Body of pancreas (tissue), 4 donors: ENCODE measurements around the gene PLCB1. TPM values are rescaled to one million over a fixed set of nuclear protein-coding genes. Genes with fewer than 3 reads are reported as not detected.
A peak's percentile ranks its signal among the peaks of the same experiment; 100 is the strongest.

ENCODE experiments used
- ATAC-seq: fragments of 150-250 bp; one replicate; pipeline ENCODE4 v1.9.1; 2016
- DNase-seq, 4 donors: peaks; one replicate each; pipeline ENCODE4 v3.0.0-alpha.2; 2019
- H3K27ac ChIP-seq, 4 donors: fragments of 200-600 bp; sonication (generic); 1 replicate in 3 of 4; 2 replicates in 1 of 4; pipeline versions ENCODE4 v1.5.1 to v1.6.1; 2016 to 2019; ENCODE audit warnings: mild to moderate bottlenecking in 1 of 4, mixed read lengths in 1 of 4, moderate library complexity in 1 of 4
- H3K27me3 ChIP-seq, 2 donors: fragments of 200-600 bp; sonication (generic); one replicate each; pipeline ENCODE4 v1.6.0; 2016; ENCODE audit warnings: mild to moderate bottlenecking in 1 of 2
- H3K36me3 ChIP-seq, 2 donors: fragments of 200-600 bp; sonication (generic); replicated peaks in 1 of 2; 2 replicates each; pipeline ENCODE4 v1.5.1; 2016; ENCODE audit warnings: low read depth in 2 of 2; ENCODE audit not compliant: insufficient read depth in 1 of 2
- H3K4me1 ChIP-seq: fragments of 200-600 bp; sonication (generic); one replicate; pipeline ENCODE4 v1.6.0; 2016
- H3K4me3 ChIP-seq, 2 donors: fragments of 200-600 bp; sonication (generic); 1 replicate in 1 of 2; 2 replicates in 1 of 2; pipeline ENCODE4 v1.5.1; 2016 to 2019
- H3K9me3 ChIP-seq, 3 donors: fragments of 200-600 bp; sonication (generic); 1 replicate in 2 of 3; 2 replicates in 1 of 3; pipeline ENCODE4 v1.5.1; 2016
- CTCF ChIP-seq, 7 experiments: fragments of 450-650 bp in 4 of 7; fragments of 200-600 bp in 3 of 7; sonication (generic) in 3 of 7; IDR thresholded peaks; one replicate each; pipeline ENCODE4 v1.5.1; 2016 to 2019; ENCODE audit warnings: antibody characterized with exemption in 7 of 7
- POLR2A ChIP-seq, 3 donors: fragments of 450-650 bp; IDR thresholded peaks; one replicate each; pipeline ENCODE4 v1.6.1; 2016; ENCODE audit warnings: antibody characterized with exemption in 3 of 3, mild to moderate bottlenecking in 2 of 3
- WGBS, 2 donors: methylation state at CpG; one replicate each; pipeline ENCODE4 v1.1.5; 2017; 5-methylcytosine and 5-hydroxymethylcytosine counted together
- intact Hi-C: fragments of 100-400 bp; cut with DNase I; formaldehyde crosslinking; loops from one replicate; pipeline ENCODE4 v1.15.1; 2023
- total RNA-seq, 2 donors: library from RNA; depleted of rRNA; stranded (reverse); fragments of >200 nt; gene quantifications; one replicate each; pipeline ENCODE4 v1.1.0, GENCODE V29; 2016

The PLCB1 gene
- total RNA-seq, 2 donors from 2014 or later = 32.9 to 46.1 TPM

GRCh38 chr20:8330319-8330784 is 198.3 kb downstream of the PLCB1 start:
- Histone ChIP-seq H3K4me1 (peaks cover 49% of the 10 kb centered on the region), H3K4me3 (no peak overlapping the region), H3K27me3 (no peaks in the 10 kb centered on the region), H3K9me3 (no peaks in the 10 kb centered on the region), H3K27ac (no peak overlapping the region), H3K36me3 (no peaks in the 10 kb centered on the region)
- no peak for DNase-seq
- TF ChIP-seq POLR2A (IDR thresholded peaks at IDR 0.05) (no peak), CTCF (IDR thresholded peaks at IDR 0.05) (no peak)
- intact Hi-C loops = no loop called here
- WGBS, 2 donors = 72 to 89% methylated on average over 3 of the region's 3 CpGs
- no peak for ATAC-seq

- H3K4me3 ChIP-seq = no peak overlapping the region
- no peaks in the 10 kb centered on the region for H3K36me3 ChIP-seq
- WGBS, 2 donors = 39 to 42% methylated on average over 3 of the region's 3 CpGs
- no peak for DNase-seq
- intact Hi-C loops = no loop called here
- no peaks in the 10 kb centered on the region for H3K27me3 ChIP-seq
- no peak for TF ChIP-seq CTCF (IDR thresholded peaks at IDR 0.05)
- no peak for TF ChIP-seq POLR2A (IDR thresholded peaks at IDR 0.05)
- H3K4me1 ChIP-seq = peaks cover 48% of the 10 kb centered on the region
- peak overlapping the region in 1 of 4 donors; percentile 6 for H3K27ac ChIP-seq
- ATAC-seq = no peak
- H3K9me3 ChIP-seq = no peaks in the 10 kb centered on the region
Observed at GRCh38 chr20:8330785-8331695, 199.0 kb downstream of the PLCB1 start.

- intact Hi-C loops = no loop called here
- peaks cover 40% of the 10 kb centered on the region for H3K4me1 ChIP-seq
- H3K36me3 ChIP-seq = no peaks in the 10 kb centered on the region
- H3K27ac ChIP-seq = no peak overlapping the region
- DNase-seq (peak; percentile 31 to 55 (median 47)), ATAC-seq (peak; percentile 21)
- H3K9me3 ChIP-seq = no peaks in the 10 kb centered on the region
- H3K4me3 ChIP-seq = no peak overlapping the region
- H3K27me3 ChIP-seq = no peaks in the 10 kb centered on the region
- WGBS, 2 donors = 25 to 28% methylated on average over 6 of the region's 6 CpGs
- TF ChIP-seq POLR2A (IDR thresholded peaks at IDR 0.05) = no peak
- TF ChIP-seq CTCF (IDR thresholded peaks at IDR 0.05) = no peak
Observed at GRCh38 chr20:8331740-8332412, 199.8 kb downstream of the PLCB1 start.

GRCh38 chr20:8334641-8335040 is 202.6 kb downstream of the PLCB1 start:
- no peaks in the 10 kb centered on the region for H3K36me3 ChIP-seq
- 19 to 21% methylated on average over 2 of the region's 2 CpGs for WGBS, 2 donors
- TF ChIP-seq CTCF (IDR thresholded peaks at IDR 0.05) = no peak
- no peak for TF ChIP-seq POLR2A (IDR thresholded peaks at IDR 0.05)
- ATAC-seq (peak; percentile 80), DNase-seq (peak in 3 of 4 donors; percentile 26 to 53 (median 30))
- H3K27me3 ChIP-seq = no peaks in the 10 kb centered on the region
- H3K9me3 ChIP-seq = no peaks in the 10 kb centered on the region
- intact Hi-C loops = no loop called here
- H3K4me3 ChIP-seq = no peak overlapping the region
- H3K27ac ChIP-seq = peak overlapping the region in 1 of 4 donors; percentile 39
- H3K4me1 ChIP-seq = peaks cover 51% of the 10 kb centered on the region
